ENCODE measurements around the gene HOXA2.

Gene HOXA2

GRCh38 chr7:27098578-27099451 is 3.7 kb downstream of the HOXA2 start:
- ATAC-seq (replicated peaks): no peak
- H3K4me1 Mint-ChIP-seq (ENCODE audit: low read depth in 2 of 2): peaks cover 35 to 41% of the 10 kb centered on the region in 2 donors

DNA sequence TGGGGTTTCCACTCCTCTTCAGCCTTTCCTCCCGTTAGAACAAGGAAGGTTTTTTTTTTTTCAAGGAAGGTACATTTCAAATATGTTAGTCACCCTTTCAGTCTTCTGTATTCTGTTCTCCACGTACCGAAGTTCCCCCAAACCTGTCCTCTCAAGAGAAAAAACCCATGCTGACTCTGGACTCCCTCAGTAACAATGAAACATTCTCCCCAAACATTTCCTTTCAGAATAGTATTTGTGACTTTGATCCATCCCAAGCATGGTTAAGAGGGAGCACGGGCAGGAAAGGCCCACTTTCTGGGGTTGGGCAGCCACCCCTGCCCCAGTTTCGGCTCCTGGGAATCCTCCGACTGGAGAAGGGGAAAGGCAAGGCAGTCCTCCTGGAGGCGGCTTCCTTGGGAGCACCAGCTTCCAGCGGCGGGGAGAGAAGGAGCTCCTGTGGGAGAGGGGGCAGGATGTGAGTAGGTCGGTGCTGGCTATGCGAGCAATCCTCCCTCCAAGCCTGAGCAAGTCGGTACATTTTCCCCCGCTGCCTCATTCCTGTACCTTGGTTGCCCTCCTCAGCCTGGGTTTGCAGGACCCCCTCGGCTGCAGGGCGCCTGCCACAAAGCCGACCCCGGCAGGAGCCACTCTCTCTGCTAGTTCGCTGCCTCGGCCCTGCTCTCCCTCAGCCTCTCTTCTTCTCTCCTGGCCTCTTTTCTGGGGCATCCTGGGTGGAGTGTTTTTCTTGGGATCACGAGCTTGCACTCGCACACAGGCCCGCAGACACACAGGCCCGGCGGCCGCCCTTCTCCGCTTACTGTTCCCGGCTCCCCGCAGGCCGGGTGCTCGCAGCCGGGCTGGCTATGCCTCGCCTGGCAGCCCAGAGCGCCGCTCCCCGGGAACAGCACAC is 4.6 kb downstream of the HOXA2 start:
- Mint-ChIP-seq H3K4me1 (ENCODE audit: low read depth in 2 of 2) (peaks cover 32 to 37% of the 10 kb centered on the region in 2 donors), H3K27ac (no peak overlapping the region), H3K27me3 (peaks cover 36 to 60% of the 10 kb centered on the region in 2 donors), H3K4me3 (peak overlapping the region; percentile 78 to 83), H3K36me3 (ENCODE audit: insufficient read depth) (peaks cover 34% of the 10 kb centered on the region), H3K9me3 (no peaks in the 10 kb centered on the region)
- ATAC-seq (replicated peaks) (no peak), DNase-seq (no peak)

More at GRCh38 chr7:27098578-27099451, 3.7 kb downstream of the HOXA2 start:
- Mint-ChIP-seq H3K4me3 (peak overlapping the region in 1 of 2 donors; percentile 78), H3K27me3 (peaks cover 45 to 66% of the 10 kb centered on the region in 2 donors), H3K27ac (no peak overlapping the region), H3K9me3 (no peaks in the 10 kb centered on the region), H3K36me3 (ENCODE audit: insufficient read depth) (peaks cover 34% of the 10 kb centered on the region)
- DNase-seq: no peak

DNA sequence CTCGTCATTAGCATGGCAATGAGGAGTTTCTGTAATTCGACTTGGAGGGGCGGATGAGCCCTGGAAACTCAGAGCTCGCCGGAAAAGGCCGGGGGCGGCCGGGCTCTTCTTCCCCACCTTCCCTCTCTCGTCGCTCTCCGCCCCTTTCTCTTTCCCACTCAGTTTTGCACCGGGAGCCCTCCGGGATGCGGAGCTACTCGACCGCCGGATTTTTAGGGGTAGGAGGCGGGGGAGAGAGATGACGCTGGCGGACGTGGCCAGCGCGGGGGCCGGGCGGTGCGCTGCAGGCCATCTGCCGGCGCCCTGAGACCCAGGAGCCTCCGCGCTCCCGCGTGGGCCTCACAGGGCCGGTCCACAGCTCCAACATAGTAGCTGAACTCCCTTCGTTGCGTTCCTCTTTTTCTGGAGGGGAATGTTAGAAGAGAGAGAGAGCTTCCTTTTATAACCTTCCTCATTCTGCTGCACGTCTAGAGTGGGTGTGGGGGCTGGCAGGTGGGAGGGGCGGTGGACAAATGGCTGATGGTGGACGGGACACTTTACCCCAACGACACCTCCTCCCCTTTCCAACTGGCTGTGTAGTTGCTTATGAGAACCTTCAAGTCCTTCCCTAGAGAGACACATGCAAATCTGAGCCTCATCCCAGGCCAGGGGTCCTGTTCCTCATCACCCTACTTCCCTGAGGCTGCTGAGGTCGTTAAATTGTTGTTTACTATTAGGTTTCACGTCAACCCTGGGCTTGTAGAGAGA is 5.5 kb downstream of the HOXA2 start:
- Mint-ChIP-seq H3K27me3 (peaks cover 37 to 60% of the 10 kb centered on the region in 2 donors), H3K4me3 (peak overlapping the region; percentile 78 to 83), H3K9me3 (no peaks in the 10 kb centered on the region), H3K4me1 (ENCODE audit: low read depth in 2 of 2) (peaks cover 27 to 31% of the 10 kb centered on the region in 2 donors), H3K27ac (peak overlapping the region; percentile 79 to 84), H3K36me3 (ENCODE audit: insufficient read depth) (peaks cover 34% of the 10 kb centered on the region)
- no peak for DNase-seq
- peak; percentile 14 for ATAC-seq (replicated peaks)

DNA sequence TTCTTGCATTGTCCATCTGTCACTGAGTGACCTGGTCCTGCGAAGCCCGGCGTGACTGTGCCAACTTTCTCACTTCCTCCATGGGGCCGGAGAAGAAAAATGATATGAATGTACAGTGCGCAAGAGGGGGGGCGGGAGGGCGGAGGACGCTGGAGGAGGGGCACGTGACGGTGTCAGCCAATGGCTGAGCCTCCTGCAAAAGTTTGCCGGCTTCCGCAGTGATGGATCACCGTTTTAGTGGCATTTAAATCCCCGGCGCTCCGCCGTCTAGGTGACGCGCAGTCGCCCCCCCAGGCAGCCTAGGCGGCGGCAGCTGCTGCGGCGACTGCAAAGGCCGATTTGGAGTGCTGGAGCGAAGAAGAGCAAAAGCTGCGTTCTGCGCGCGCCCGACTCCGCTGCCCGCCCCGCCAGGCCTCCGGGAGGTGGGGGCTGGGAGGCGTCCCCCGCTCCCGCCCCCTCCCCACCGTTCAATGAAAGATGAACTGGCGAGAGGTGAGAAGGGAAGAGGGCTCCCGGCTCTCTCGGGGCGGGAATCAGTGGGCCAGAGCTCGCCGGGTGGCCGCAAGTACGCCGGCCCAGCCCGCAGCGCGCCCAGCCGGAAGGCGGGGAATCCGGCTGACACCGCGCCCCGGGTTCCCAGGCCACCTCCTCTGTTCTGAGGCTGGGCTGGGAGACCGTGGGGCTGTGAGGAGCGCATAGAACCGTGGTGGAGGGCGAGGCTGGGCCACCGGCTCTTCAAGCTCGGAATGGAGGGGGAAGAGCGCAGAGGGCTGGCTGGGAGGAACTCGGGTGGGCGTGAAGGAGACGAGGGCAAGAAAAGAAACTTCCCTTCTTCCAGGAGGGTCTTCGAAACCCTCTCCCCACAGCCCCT is 6.4 kb downstream of the HOXA2 start, which contains the start of gene HOXA1:
Gene HOXA1, minus strand, starts transcription at position 104 of the 871 bp plus-strand sequence. Its CDS starts 88 bp downstream, at position 16.
- DNase-seq (peak; percentile 72 to 74 (median 72)), ATAC-seq (replicated peaks) (peak; percentile 90)
- Mint-ChIP-seq H3K27me3 (peaks cover 37 to 60% of the 10 kb centered on the region in 2 donors), H3K9me3 (no peaks in the 10 kb centered on the region), H3K27ac (peak within 1 kb of the TSS; percentile 79 to 84), H3K36me3 (ENCODE audit: insufficient read depth) (peaks cover 26% of the 10 kb centered on the region), H3K4me1 (ENCODE audit: low read depth in 2 of 2) (peaks cover 24 to 29% of the 10 kb centered on the region in 2 donors), H3K4me3 (peak within 1 kb of the TSS; percentile 78 to 83)

DNA sequence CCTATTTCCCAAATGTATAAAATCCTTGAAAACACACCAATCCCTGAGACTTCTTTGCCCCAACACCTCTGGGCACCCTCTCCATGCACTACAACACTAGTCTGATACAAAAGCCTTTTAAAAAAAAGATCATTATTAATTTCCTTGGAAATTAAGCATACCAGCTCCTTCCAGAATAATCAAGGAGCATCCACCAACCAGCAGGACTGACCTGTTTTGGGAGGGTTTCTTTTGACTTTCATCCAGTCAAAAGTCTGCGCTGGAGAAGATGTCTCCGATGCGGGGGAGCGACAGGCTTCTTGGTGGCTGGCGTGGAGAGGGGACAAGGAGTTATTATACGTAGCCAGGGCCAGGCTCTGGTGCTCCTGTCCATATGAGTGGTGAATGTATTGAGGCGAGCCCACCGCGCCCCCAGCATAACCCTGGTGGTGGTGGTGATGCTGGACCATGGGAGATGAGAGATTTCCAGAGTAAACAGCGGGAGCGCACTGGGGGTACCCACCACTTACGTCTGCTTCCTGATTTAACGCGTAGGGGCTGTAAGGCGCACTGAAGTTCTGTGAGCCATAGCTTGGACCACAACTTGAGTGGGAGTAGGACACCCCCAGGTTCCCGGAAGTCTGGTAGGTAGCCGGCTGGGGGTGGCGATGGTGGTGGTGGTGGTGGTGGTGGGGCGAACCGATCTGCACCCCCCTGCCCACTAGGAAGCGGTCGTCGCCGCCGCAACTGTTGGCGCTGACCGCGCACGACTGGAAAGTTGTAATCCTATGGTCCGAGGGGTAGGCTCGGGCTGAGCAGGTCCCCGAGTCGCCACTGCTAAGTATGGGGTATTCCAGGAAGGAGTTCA is 7.2 kb downstream of the HOXA2 start:
- DNase-seq (no peak), ATAC-seq (replicated peaks) (peak; percentile 26)
- H3K27ac Mint-ChIP-seq: peak overlapping the region; percentile 79 to 84
- peaks cover 24 to 29% of the 10 kb centered on the region in 2 donors for H3K4me1 Mint-ChIP-seq (ENCODE audit: low read depth in 2 of 2)
- H3K27me3 Mint-ChIP-seq: peaks cover 40 to 60% of the 10 kb centered on the region in 2 donors
- H3K9me3 Mint-ChIP-seq: no peaks in the 10 kb centered on the region
- H3K4me3 Mint-ChIP-seq: peak overlapping the region; percentile 78 to 83
- peaks cover 18% of the 10 kb centered on the region for H3K36me3 Mint-ChIP-seq (ENCODE audit: insufficient read depth)

GRCh38 chr7:27094304-27095049 is 8.0 kb downstream of the HOXA2 start:
- H3K9me3 Mint-ChIP-seq: no peaks in the 10 kb centered on the region
- no peak for DNase-seq
- H3K4me1 Mint-ChIP-seq (ENCODE audit: low read depth in 2 of 2): peaks cover 24 to 29% of the 10 kb centered on the region in 2 donors
- peak overlapping the region; percentile 78 to 83 for H3K4me3 Mint-ChIP-seq
- ATAC-seq (replicated peaks): no peak
- H3K27me3 Mint-ChIP-seq: peaks cover 46 to 60% of the 10 kb centered on the region in 2 donors
- peaks cover 12% of the 10 kb centered on the region for H3K36me3 Mint-ChIP-seq (ENCODE audit: insufficient read depth)
- H3K27ac Mint-ChIP-seq: no peak overlapping the region

DNA sequence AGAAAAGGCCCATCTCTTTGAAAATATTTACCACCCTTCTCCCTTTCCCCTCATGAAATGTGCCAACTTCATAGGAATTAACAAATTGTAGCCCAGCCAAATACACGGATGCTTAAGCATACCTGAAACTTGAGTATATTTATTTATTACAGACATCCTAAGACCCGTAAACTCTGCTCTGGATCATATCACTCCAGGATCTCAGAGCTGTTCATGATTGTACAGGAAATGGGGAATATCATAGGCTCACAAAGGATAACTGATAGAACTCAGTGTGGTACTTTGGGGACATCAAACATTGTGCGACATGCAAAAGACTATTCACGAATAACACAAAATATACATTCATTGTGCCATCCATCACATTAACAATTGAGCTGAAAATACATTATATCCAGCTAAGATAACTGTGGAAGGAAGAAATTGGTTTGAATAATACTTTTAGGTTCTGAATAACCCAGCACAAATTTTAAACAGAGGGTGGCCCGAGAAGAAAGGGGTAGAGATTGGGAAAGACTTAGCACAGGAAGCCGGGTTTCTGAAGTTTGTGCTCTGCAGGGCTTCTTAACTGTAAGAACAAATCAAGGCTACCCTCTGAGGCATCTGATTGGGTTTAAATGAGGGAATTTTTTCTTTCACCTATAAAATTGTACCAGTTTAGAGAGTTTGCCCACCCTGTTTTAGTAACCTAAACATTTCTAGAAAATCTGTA is 9.1 kb downstream of the HOXA2 start:
- Mint-ChIP-seq H3K36me3 (ENCODE audit: insufficient read depth) (peaks cover 10% of the 10 kb centered on the region), H3K27me3 (peaks cover 51 to 60% of the 10 kb centered on the region in 2 donors), H3K9me3 (no peaks in the 10 kb centered on the region), H3K4me1 (ENCODE audit: low read depth in 2 of 2) (peaks cover 19 to 29% of the 10 kb centered on the region in 2 donors), H3K27ac (no peak overlapping the region), H3K4me3 (no peak overlapping the region)
- ATAC-seq (replicated peaks) (no peak), DNase-seq (no peak)

GRCh38 chr7:27092819-27093110 is 9.7 kb downstream of the HOXA2 start:
- H3K4me3 Mint-ChIP-seq: no peak overlapping the region
- H3K27me3 Mint-ChIP-seq: peaks cover 57 to 59% of the 10 kb centered on the region in 2 donors
- H3K4me1 Mint-ChIP-seq (ENCODE audit: low read depth in 2 of 2): peaks cover 18 to 28% of the 10 kb centered on the region in 2 donors
- no peak overlapping the region for H3K27ac Mint-ChIP-seq
- ATAC-seq (replicated peaks) (no peak), DNase-seq (no peak)
- no peaks in the 10 kb centered on the region for H3K9me3 Mint-ChIP-seq
- peaks cover 10% of the 10 kb centered on the region for H3K36me3 Mint-ChIP-seq (ENCODE audit: insufficient read depth)

GRCh38 chr7:27091941-27092818 is 10.3 kb downstream of the HOXA2 start:
- Mint-ChIP-seq H3K4me3 (no peak overlapping the region), H3K9me3 (no peaks in the 10 kb centered on the region), H3K4me1 (ENCODE audit: low read depth in 2 of 2) (peaks cover 15 to 23% of the 10 kb centered on the region in 2 donors), H3K27me3 (peaks cover 59 to 63% of the 10 kb centered on the region in 2 donors), H3K36me3 (ENCODE audit: insufficient read depth) (peaks cover 10% of the 10 kb centered on the region), H3K27ac (no peak overlapping the region)
- no peak for ATAC-seq (replicated peaks)
- no peak for DNase-seq

GRCh38 chr7:27091105-27091504 is 11.4 kb downstream of the HOXA2 start:
- no peak overlapping the region for H3K4me3 Mint-ChIP-seq
- H3K36me3 Mint-ChIP-seq (ENCODE audit: insufficient read depth): peaks cover 5% of the 10 kb centered on the region
- no peak for ATAC-seq (replicated peaks)
- no peaks in the 10 kb centered on the region for H3K9me3 Mint-ChIP-seq
- H3K27me3 Mint-ChIP-seq: peaks cover 66 to 67% of the 10 kb centered on the region in 2 donors
- DNase-seq: no peak
- peaks cover 10 to 16% of the 10 kb centered on the region in 2 donors for H3K4me1 Mint-ChIP-seq (ENCODE audit: low read depth in 2 of 2)
- H3K27ac Mint-ChIP-seq: no peak overlapping the region
